Muscle layer of duodenum (tissue), 2 donors: ENCODE measurements around the gene CSNK1G1.
"Not testable (repeated sequence)": the region's sequence is repeated elsewhere in the genome, so short reads cannot be mapped to it uniquely, and the experiment has no call there.

Experiments used
- H3K27ac ChIP-seq: one replicate; pipeline ENCODE4 v1.7.0; 2013; ENCODE audit warnings: mild to moderate bottlenecking, low read length
- H3K27me3 ChIP-seq: one replicate; pipeline ENCODE4 v1.7.0; 2013; ENCODE audit warnings: low read depth, mild to moderate bottlenecking, control low read depth, low read length
- H3K36me3 ChIP-seq, 2 donors: one replicate each; pipeline ENCODE4 v1.7.0; 2013; ENCODE audit warnings: low read length in 2 of 2, control low read depth in 1 of 2, mild to moderate bottlenecking in 1 of 2; ENCODE audit not compliant: insufficient read depth in 2 of 2, control insufficient read depth in 1 of 2
- H3K4me1 ChIP-seq, 2 donors: one replicate each; pipeline ENCODE4 v1.7.0; 2013; ENCODE audit warnings: low read length in 2 of 2, mild to moderate bottlenecking in 2 of 2, control low read depth in 1 of 2, moderate library complexity in 1 of 2; ENCODE audit not compliant: insufficient read depth in 2 of 2, control insufficient read depth in 1 of 2
- H3K4me3 ChIP-seq, 2 donors: one replicate each; pipeline ENCODE4 v1.7.0; 2013; ENCODE audit warnings: low read length in 2 of 2, low read depth in 1 of 2, mild to moderate bottlenecking in 1 of 2
- H3K9me3 ChIP-seq, 2 donors: one replicate each; pipeline ENCODE4 v1.7.0; 2013; ENCODE audit warnings: low read length in 2 of 2, control low read depth in 1 of 2, mild to moderate bottlenecking in 1 of 2; ENCODE audit not compliant: control insufficient read depth in 1 of 2
- donor health status: healthy.

The CSNK1G1 gene

DNA sequence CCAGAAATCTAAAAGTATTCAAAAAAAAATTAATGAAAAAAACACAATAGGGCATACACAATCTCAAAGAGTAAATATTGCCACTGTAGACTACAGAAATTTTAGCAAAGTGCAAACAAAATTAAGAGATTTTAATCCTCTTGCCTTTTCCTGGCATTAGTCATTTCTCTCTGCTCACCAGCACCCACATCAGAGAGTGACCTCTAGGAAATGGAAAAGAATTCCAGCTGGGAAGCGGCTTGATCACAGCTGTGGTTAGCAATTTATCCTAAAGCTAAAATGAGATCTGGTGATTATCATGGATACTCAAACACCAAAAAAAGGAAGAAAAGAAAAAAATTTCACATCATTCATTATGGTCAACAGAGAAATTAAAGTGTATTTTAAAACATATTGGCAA lies 7.5 kb downstream of the CSNK1G1 start:
- Histone ChIP-seq H3K4me3 (no peak overlapping the region), H3K4me1 (no peaks in the 10 kb centered on the region), H3K27ac (no peak overlapping the region), H3K9me3 (no peaks in the 10 kb centered on the region), H3K27me3 (no peaks in the 10 kb centered on the region), H3K36me3 (no peaks in the 10 kb centered on the region)

DNA sequence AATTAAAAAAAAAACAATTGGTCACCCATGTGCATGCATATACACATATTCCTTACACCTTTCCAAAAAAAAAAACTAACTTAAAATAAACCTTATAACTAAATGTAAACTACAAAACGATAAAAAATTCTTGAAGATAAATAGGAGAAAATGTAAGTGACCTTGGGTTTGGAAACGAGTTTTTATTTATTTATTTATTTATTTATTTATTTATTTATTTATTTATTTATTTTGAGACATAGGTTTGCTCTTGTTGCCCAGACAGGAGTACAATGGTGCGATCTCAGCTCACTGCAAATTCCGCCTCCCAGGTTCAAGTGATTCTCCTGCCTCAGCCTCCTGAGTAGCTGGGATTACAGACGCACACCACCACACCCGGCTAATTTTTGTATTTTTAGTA lies 9.7 kb downstream of the CSNK1G1 start:
- not testable (repeated sequence) for H3K27me3 ChIP-seq, H3K4me1 ChIP-seq, H3K36me3 ChIP-seq, H3K27ac ChIP-seq, H3K4me3 ChIP-seq, H3K9me3 ChIP-seq

DNA sequence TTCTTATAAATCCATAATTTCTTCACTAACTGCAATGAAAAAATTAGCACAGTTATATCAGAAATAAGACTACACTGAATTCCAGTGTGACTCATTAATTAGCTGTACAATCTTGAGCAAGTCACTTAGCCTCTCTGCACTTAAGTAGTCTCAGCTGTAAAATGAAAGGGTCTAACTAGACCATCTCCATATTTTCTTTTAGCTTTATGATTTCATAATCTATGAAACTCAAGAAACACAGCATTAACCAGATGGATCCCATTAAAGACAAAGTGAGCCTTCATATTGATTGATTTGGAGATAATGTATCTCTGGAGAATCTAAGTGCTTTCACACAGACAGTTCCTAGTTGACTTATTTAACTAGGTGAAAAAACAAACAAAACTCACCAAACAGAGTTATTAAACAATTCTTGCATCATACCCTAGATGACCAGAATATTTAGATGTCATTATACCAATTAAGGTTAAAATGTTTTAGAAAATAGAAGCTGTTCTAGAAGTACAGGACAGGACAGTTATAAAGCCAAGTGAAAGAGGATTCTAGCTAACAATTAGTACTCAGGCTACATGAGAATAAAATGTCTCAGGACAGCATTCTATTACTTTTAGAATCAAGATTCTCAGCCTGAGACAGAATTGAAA lies 11.2 kb downstream of the CSNK1G1 start:
- Histone ChIP-seq H3K4me1 (no peaks in the 10 kb centered on the region), H3K27me3 (no peaks in the 10 kb centered on the region), H3K9me3 (no peaks in the 10 kb centered on the region), H3K27ac (no peak overlapping the region), H3K36me3 (no peaks in the 10 kb centered on the region), H3K4me3 (no peak overlapping the region)

DNA sequence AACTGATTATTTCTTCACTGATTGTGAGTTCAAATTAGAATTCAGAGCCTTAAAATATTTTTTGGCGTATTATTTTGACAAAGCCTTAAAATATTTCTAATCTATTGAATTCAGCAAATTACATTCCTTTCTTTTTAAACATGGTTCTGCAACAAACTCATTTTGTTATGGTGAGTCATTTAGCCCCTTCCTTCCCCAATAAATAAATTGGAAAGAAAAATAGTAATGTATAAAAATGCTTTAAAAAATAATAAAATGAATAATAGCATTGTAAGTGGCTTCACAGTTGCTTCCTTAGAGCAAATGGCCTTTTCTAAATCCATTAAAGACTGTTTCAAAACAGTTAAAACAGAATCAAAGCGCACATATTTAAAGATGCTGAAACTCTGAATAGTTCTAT lies 12.1 kb downstream of the CSNK1G1 start:
- H3K36me3 ChIP-seq: no peaks in the 10 kb centered on the region
- H3K27ac ChIP-seq: no peak overlapping the region
- no peaks in the 10 kb centered on the region for H3K9me3 ChIP-seq
- H3K4me3 ChIP-seq: no peak overlapping the region
- H3K4me1 ChIP-seq: no peaks in the 10 kb centered on the region
- no peaks in the 10 kb centered on the region for H3K27me3 ChIP-seq

DNA sequence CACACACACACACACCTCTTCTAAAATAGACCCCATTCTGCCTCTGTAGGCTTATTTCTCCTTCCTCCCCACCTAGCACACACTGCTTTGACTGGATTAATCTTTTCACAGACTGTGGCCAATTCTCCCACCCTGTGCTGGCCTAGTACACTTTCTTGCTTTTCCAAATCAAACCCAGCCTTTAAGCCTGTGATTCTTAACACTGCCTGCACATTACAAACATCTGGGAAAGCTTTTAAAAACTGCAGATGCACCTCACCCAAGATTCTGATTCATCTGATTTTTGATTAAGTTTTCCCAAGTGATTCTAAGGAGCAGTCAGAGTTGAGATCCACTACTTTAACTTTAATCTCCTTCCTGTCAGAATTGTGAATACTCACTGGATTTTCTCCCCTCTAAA lies 12.8 kb downstream of the CSNK1G1 start:
- H3K4me3 ChIP-seq: no peak overlapping the region

DNA sequence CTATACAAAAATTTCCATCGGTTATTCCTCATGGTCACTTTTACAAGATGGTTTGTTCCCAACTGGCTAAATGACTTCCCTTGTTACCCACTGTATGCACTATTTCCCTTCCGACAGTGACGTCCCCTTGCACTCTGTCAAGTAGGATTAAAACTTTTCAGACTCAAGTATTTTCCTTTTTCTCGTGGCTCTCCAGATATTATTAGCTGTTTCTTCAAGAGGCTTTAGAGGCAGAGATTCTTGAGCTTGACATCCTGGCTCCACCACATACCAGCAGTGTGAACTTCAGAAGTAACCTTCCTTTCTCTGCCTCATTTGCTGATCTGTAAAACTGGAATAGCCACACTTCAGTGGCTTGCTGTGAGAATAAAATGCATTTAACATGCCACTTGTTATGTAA lies 14.0 kb downstream of the CSNK1G1 start:
- no peaks in the 10 kb centered on the region for H3K27me3 ChIP-seq
- no peak overlapping the region for H3K27ac ChIP-seq
- no peaks in the 10 kb centered on the region for H3K36me3 ChIP-seq
- no peaks in the 10 kb centered on the region for H3K9me3 ChIP-seq
- H3K4me1 ChIP-seq: no peaks in the 10 kb centered on the region
- H3K4me3 ChIP-seq: no peak overlapping the region

More for the DNA sequence above, 12.8 kb downstream of the CSNK1G1 start:
- Histone ChIP-seq H3K27me3 (no peaks in the 10 kb centered on the region), H3K4me1 (no peaks in the 10 kb centered on the region), H3K27ac (no peak overlapping the region), H3K9me3 (no peaks in the 10 kb centered on the region), H3K36me3 (no peaks in the 10 kb centered on the region)

DNA sequence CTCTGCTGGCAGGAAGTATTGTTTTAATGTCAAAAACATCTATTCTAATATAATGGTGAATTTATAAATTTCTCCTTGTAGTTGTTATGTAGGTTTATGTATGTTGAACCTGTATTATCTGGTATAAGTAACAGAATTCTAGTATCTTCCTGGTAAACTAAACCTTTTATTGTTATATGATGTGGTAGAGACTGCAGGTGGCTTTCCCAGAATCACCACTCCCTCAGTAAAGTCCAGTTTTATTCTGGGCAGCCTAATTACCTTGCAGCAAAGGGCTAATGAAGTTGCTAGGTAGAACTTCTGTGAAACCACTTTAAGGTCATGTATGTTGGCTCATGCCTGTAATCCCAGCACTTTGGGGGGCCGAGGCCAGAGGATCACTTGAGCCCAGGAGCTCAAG lies 15.6 kb downstream of the CSNK1G1 start:
- Histone ChIP-seq H3K27me3 (no peaks in the 10 kb centered on the region), H3K27ac (no peak overlapping the region), H3K4me3 (no peak overlapping the region), H3K4me1 (no peaks in the 10 kb centered on the region), H3K36me3 (no peaks in the 10 kb centered on the region), H3K9me3 (no peaks in the 10 kb centered on the region)

DNA sequence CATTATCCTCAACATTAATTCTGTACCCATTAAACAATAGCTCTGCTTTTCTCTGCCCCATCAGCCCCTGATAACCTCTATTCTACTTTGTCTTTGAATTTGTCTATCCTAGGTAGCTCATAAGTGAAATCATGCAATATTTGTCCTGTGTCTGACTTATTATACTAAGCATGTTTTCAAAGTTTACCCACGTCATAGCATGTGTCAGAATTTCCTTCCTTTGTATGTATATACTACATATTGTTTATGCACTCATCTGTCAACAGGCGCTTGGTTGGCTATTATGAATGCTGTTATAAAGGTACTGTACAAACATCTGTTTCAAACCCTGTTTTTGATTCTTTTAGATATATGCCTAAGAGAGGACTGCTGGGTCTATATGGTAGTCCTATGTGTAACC lies 18.2 kb downstream of the CSNK1G1 start:
- Histone ChIP-seq H3K27ac (no peak overlapping the region), H3K36me3 (no peaks in the 10 kb centered on the region), H3K27me3 (no peaks in the 10 kb centered on the region)

DNA sequence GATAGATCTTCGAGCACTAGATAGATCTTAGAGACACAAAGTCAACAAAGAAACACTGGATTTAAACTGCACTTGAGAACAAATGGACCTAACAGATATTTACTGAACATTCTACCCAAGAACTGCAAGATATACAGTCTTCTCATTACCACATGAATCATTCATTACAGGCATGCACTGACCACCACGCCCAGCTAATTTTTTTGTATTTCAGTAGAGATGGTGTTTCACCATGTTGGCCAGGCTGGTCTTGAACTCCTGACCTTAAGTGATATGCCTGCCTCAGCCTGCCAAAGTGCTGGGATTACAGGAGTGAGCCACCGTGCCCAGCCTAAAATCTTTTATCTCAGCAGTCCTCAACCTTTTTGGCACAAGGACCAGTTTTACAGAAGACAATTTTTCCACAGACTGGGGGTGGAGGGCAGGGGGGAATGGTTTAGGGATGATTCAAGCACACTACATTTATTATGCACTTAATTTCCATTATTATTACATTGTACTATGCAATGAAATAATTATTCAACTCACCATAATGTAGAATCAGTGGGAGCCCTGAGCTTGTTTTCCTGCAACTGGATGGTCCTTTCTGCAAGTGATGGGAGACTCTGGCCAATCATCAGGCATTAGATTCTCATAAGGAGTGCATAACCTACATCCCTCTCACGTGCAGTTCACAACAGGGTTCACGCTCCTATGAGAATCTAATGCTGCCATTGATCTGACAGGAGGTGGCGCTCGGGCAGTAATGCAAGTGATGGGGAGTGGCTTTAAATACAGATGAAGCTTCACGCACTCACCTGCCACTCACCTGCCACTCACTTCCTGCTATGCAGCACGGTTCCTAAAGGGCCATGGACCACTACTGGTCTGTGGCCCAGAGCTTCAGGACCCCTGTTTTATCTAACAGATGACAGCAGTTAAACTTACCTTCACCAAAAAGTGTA lies 21.7 kb downstream of the CSNK1G1 start:
- H3K4me3 ChIP-seq: no peak overlapping the region
- no peaks in the 10 kb centered on the region for H3K9me3 ChIP-seq
- no peak overlapping the region for H3K27ac ChIP-seq
- H3K36me3 ChIP-seq: no peaks in the 10 kb centered on the region
- no peaks in the 10 kb centered on the region for H3K27me3 ChIP-seq
- H3K4me1 ChIP-seq: no peaks in the 10 kb centered on the region

More for the DNA sequence above, 18.2 kb downstream of the CSNK1G1 start:
- Histone ChIP-seq H3K4me3 (no peak overlapping the region), H3K4me1 (no peaks in the 10 kb centered on the region), H3K9me3 (no peaks in the 10 kb centered on the region)

DNA sequence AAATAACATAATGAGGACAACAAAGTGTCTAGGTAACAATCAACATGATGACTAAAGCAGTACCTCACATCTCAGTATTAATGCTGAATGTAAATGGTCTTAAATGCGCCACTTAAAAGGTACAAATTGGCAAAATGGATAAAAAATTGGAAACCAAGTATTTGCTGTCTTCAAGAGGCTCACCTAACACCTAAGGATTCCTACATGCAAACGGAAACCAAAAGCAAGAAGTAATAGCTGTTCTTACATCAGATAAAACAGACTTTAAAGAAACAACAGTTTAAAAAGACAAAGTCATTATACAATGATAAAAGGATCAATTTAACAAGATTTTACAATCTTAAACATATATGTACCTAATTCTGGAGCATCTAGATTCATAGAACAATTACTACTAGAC lies 22.5 kb downstream of the CSNK1G1 start:
- Histone ChIP-seq H3K4me3 (no peak overlapping the region), H3K27ac (no peak overlapping the region), H3K4me1 (no peaks in the 10 kb centered on the region), H3K27me3 (no peaks in the 10 kb centered on the region), H3K36me3 (no peaks in the 10 kb centered on the region), H3K9me3 (no peaks in the 10 kb centered on the region)

DNA sequence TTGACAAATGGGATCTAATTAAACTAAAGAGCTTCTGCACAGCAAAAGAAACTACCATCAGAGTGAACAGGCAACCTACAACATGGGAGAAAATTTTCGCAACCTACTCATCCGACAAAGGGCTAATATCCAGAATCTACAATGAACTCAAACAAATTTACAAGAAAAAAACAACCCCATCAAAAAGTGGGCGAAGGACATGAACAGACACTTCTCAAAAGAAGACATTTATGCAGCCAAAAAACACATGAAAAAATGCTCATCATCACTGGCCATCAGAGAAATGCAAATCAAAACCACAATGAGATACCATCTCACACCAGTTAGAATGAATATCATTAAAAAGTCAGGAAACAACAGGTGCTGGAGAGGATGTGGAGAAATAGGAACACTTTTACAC lies 24.3 kb downstream of the CSNK1G1 start:
- not testable (repeated sequence) for H3K27ac ChIP-seq

More for the DNA sequence above, 24.3 kb downstream of the CSNK1G1 start:
- H3K9me3 ChIP-seq, H3K4me1 ChIP-seq, H3K4me3 ChIP-seq, H3K27me3 ChIP-seq, H3K36me3 ChIP-seq: not testable (repeated sequence)
